ENCODE measurements around the gene SPATA20.

The SPATA20 gene

DNA sequence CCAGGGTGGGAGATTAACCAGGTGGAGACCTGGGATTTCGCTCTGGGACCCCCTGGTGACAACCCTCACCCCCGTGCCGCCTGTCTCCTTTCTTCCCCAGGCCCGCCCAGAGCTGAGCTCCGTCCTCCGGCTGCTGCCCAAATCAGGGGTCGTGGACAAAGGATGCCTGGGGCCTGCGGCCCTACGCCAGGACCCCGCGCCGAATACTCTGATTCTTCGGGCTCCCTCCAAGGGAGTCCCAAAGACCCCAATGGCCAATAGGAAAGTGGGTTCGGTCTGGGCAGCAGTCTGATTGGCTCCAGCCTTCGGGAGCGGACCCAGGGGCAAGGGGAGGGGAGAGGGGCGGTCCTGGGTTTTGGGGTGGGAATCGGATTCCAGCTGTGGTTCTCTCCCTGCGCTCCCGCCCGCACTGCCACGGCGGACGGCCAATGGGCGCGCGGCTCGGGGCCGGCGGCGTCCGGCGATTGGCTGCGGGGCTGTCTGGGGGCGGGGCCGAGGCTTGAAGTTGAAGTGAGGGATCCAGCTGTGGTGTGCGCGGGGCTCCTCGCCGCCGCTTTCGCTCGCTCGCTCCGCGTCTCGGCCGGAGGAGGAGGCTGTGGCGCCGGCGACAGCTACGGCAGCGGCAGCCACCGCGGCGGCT is 13.3 kb downstream of the SPATA20 start, which contains the start of gene CACNA1G:
TSS of gene CACNA1G (plus strand) at position 531 of the 640 bp plus-strand sequence. CDS start 745 bp downstream, outside the sequence.
- DNase-seq: peak; percentile 91

DNA sequence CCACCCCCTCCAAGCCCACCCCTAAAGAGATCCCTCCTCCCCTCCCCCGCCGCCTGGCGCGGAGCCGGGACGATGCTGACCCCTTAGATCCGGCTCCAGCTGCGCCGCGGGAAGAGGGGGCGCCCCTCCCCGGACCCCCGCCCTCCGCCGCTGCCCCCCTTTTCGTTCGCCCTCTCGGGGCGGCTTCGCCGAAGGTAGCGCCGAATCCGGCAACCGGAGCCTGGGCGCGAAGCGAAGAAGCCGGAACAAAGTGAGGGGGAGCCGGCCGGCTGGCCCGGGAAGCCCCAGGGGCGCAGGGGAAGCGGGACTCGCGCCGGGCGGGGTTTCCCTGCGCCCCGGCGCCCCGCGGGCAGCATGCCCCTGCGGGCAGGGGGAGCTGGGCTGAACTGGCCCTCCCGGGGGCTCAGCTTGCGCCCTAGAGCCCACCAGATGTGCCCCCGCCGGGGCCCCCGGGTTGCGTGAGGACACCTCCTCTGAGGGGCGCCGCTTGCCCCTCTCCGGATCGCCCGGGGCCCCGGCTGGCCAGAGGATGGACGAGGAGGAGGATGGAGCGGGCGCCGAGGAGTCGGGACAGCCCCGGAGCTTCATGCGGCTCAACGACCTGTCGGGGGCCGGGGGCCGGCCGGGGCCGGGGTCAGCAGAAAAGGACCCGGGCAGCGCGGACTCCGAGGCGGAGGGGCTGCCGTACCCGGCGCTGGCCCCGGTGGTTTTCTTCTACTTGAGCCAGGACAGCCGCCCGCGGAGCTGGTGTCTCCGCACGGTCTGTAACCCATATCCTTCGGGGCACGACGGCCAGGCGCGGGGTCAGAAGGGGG is 14.2 kb downstream of the SPATA20 start:
- DNase-seq: peak; percentile 34

DNA sequence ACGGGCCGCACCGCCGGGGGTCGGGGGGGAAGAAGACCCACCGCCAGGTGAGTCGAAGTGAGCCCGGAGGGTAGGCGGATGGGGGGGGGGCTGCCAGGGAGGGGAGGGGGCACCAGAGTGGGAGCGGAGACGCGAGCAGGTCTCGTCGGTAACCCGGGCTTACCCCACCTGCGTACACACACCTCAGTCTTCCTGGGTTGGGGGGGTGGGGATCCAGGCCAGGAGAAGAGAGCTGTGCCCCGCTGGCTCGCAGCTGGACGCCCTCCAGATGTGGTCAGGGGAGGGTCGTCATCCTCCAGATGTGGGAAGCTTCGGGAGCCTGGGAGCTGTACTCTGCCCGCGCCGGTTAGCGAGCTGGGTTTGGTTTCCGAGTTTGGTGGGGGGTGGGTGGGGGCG is 14.8 kb downstream of the SPATA20 start:
- peak; percentile 23 for DNase-seq

DNA sequence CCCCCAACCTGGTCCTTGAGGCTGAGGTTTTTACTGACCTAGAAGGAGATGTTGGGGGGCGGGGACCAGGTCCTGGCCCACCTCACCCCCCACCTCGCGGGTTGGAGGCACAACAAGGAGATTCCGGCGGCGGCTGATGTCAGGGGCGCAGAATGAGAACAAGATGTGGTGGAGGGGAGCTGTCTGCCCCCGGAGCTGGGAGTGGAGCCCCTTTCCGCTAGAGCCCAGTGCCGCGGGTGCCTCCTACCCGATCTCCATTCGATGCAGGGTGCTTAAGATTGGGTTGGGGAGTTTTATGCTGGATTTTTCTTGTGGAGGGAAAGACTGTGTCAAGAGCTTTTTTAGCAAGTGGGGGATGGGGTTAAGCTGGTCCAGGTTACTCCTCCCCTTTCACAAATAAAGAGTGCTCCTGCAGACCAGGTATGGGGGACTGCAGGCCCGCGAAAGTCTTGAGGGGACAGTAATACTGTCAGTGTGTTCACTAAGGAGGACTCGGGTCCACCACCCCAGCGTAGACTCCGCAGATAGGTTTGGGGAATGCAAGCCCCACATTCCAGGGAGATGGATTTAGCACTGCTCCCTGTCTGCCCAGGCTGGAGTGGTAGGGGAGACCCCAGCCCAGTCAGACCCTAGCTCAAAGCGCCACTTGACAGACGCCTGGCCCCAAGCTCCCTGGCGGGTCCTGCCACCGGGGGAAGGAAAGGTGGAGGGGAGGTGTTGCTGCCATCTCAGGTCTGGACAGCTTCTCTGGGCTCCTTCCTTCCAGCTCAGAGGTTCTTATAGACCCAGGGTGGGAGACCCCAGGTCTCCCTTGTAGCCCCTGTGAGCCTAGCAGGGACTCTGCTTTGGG is 15.5 kb downstream of the SPATA20 start:
- peak; percentile 25 for DNase-seq

DNA sequence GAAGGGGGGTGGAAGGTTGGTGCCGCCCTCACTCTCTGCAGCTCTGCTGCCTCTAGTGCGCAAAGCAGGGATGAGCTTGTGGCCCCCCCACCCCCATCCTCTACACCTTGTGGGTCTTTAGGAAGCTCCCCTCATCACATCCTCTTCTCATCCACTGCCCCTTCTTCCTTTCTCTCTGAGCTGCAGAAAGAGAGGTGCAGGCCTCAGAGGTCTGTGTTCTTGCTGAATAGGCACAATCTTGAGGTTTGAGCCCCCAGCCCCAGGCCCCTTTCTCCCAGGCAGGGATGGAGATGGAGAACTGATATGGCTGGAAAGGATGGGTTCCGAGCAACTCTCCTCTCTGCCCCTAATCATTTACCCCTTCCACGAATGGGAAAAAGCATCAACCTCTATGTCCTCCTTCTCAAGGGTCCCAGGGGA is 16.1 kb downstream of the SPATA20 start:
- DNase-seq: no peak

DNA sequence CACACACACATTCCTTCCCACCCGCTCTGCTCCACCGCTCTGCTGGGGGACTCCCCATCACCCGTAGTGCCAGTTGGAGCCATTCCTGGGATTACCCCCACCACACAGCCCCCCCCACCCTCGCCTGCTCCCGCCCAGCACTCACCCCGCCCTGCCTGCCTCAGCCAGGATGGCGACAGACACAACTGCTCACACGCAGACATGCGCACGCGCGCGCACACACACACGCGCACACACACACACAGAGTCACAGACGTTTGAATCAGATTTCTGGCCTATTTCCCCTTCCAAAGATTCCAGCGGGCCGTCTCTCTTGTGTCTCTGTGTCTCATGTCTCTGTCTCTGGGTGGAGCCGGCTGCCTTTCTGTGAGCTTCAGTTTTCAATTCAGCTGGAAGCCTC is 17.9 kb downstream of the SPATA20 start:
- peak; percentile 19 for DNase-seq

DNA sequence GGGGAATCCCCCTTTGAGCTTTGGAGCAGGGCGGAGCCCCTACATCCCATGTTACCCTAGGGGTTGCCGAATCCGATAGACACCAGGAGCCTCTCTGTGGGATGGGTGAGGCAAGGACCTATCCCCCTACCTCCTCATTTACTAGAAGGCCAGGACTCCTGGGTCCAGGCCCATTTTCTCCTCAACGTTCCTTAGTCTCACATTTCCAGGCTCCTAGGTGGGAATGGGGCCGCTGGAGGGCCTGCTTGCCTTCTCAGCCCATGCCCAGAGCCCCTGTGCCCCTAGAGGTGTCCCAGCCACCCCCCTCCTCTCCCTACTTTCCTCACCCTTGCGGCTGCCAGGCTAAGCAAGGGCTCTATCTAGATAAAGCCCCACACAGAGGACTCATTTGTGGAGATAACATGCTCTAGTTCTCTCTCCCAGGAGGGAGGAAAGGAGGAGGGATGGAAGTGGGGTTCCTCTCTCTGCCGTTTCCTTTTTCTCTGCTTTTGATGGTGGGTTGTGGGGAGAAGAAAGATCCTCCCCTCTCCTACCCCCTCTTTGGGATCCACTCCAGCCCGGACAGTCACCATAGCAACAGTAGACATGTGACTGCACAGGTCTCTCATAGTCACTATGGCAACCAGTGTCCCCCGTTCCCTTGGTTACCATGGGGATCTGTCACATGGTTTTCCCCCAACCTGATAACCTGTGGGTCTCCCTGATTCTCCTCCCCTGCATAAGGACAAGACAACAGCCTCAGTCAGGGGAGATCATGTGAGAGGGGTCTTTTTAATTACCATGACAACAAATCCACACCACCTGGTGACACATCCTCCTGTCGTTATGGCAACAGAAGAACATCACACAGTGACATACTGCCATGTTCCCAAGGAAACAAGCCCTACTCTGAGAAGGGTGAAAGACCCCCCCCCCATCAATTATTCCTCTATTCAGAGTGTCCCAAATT is 18.7 kb downstream of the SPATA20 start:
- DNase-seq: no peak

DNA sequence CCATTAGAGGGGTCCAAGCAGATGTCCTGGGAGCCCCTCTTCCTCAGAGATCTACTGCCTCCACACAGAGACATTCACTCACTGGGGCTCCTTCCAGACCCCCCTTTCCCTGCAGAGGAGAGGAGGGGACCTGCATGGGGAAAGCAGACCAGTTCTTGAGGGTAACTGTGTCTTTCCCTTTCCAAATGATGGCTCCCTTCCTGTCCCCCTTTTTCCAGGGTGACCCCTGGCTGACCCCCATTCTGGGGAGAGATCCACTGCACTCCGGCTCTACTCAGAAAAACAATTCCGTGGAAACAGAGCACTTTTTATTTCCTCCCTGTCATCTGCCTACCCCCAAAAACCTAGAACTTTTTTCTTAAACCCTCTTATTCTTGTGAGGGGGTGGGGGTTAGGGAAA is 19.9 kb downstream of the SPATA20 start:
- no peak for DNase-seq

DNA sequence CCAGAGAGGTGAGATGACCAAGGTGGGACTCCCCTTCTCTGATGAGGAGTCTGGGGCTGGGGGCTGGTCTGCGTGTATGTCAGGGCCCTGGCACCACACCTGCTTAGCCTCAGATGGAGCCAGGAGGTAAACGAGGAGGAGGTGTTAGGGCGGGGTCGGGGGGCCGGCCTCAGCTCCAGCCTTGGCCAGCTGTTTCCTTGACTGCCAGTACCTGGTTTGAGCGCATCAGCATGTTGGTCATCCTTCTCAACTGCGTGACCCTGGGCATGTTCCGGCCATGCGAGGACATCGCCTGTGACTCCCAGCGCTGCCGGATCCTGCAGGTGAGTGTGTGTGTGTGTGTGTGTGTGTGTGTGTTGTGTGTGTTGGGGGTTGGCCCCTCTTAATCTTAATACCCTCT is 21.7 kb downstream of the SPATA20 start:
- DNase-seq: no peak

DNA sequence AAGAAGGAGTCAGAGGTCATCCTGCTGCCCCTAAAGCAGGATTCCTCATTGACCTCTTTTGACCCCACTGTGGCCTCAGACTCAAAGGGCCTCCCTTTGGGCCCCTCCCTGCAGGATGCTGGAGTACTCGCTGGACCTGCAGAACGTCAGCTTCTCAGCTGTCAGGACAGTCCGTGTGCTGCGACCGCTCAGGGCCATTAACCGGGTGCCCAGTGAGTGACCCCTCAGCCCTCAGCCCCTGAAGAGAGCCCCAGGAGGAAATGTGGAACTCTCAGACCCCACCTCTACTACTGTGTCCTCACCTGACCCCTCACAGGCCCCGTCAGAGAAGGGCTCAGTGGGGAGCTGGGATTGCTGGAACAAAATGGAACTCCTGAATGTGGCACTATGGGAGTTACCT is 22.6 kb downstream of the SPATA20 start:
- no peak for DNase-seq

DNA sequence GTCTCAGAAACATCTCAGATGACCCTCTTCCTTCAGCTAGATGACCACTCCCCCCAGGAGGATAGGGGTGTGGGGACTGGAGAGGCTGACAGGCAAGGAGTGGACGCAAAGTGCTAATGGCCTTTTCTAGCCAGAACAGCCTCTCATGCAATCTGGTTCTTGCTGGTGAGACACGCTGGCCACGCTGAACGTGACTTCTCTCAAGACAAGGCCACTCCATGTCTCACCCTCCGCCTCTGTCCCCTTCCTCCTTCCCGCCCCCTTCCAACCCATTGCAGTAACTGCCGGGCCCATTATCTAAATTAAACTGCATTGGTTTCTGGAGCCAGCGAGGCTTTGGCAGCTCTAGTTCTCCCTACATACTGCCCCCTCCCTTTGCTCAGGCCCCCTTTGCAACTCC is 23.1 kb downstream of the SPATA20 start:
- DNase-seq: no peak

DNA sequence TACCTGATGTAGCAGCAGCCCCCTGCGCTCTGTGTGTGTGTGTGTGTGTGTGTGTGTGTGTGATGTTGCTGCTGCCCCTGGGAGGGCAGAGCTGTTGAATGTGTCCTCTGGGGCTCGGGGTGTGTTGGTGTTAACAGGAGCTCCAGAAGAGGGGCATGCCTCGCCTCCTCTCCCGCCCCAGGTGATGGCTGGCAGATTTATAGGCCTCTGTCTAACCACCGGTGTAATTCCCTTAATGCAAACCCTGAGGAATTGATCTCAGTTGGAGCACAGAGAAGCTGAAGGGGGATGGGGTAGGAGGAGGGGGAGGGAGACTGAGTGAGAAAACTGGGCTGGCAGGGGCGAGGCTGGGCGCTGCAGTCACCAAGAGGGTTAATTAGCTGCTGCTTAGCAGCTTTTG is 23.6 kb downstream of the SPATA20 start:
- DNase-seq: no peak

DNA sequence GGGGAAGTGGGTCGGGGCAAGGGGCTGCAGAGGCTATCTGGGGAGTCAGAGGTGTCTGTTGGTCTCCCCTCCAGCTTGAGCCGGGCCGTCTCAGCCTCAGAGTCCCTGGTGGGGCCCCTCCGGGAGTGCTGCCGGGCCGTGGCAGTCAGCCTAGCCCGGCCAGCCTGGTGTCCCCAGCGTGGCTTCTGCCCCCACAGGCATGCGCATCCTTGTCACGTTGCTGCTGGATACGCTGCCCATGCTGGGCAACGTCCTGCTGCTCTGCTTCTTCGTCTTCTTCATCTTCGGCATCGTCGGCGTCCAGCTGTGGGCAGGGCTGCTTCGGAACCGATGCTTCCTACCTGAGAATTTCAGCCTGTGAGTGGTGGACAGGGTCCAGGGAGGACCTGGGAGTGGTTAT is 24.7 kb downstream of the SPATA20 start:
- no peak for DNase-seq

DNA sequence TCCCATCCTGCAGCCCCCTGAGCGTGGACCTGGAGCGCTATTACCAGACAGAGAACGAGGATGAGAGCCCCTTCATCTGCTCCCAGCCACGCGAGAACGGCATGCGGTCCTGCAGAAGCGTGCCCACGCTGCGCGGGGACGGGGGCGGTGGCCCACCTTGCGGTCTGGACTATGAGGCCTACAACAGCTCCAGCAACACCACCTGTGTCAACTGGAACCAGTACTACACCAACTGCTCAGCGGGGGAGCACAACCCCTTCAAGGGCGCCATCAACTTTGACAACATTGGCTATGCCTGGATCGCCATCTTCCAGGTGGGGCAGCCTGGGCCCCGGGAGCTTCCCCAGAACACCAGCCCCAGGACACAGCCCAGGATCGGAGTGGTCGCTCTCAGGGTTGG is 25.6 kb downstream of the SPATA20 start:
- DNase-seq: no peak

DNA sequence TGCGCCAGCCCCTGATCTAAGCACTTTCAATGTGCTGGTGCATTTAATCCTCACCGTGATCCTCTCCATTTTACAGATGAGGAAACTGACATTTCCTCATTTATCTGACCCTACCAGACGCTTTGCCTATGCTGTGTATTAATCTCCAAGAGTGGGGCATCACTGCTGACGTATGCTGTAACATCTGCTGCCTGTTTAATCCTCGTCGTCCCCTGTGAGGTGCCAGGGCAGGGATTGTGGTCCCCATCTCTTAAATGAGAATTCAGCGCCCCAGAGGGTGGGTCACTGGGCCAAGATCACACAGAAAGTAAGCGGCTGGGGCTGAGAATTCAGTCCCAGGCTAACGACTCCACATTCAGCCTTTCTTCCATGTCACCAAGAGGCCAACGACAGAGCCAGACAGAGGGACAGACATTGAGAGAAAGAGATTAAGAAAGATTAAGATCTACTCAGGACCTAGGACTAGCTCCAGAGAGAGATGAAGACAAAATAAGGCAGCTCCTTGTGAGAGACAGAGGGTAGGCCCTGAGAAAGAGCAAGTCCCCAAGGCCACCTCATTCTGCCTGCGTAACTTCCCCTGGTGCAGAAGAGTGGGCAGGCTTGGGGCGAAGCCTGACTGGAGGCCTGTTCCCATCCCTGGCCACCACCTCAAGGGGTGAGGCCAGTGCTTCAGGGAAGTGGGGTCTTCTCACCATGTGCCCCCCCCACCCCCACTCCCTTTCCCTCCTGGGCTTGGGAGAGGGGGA is 27.1 kb downstream of the SPATA20 start:
- no peak for DNase-seq

DNA sequence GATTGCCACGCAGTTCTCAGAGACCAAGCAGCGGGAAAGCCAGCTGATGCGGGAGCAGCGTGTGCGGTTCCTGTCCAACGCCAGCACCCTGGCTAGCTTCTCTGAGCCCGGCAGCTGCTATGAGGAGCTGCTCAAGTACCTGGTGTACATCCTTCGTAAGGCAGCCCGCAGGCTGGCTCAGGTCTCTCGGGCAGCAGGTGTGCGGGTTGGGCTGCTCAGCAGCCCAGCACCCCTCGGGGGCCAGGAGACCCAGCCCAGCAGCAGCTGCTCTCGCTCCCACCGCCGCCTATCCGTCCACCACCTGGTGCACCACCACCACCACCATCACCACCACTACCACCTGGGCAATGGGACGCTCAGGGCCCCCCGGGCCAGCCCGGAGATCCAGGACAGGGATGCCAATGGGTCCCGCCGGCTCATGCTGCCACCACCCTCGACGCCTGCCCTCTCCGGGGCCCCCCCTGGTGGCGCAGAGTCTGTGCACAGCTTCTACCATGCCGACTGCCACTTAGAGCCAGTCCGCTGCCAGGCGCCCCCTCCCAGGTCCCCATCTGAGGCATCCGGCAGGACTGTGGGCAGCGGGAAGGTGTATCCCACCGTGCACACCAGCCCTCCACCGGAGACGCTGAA is 28.7 kb downstream of the SPATA20 start:
- DNase-seq: peak; percentile 24

DNA sequence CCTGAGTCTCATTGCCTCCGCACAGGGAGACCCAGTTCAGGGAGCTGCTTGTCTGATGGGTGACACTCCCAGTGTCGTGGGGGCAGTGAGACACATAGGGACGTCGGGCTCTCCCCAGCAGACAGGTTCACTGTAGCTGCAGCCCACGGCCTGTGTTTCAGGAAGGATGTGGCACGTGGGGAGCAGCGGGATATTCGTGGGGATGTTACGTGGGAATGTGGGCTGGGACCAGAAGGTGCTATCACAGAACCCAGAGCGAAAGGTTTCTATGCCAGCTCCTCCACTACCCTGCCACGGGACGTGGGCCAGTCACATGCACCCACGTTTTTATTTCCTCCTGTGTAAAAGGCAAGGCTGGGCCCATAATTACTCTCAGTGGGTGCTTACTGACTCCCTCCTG is 29.9 kb downstream of the SPATA20 start:
- DNase-seq: no peak

DNA sequence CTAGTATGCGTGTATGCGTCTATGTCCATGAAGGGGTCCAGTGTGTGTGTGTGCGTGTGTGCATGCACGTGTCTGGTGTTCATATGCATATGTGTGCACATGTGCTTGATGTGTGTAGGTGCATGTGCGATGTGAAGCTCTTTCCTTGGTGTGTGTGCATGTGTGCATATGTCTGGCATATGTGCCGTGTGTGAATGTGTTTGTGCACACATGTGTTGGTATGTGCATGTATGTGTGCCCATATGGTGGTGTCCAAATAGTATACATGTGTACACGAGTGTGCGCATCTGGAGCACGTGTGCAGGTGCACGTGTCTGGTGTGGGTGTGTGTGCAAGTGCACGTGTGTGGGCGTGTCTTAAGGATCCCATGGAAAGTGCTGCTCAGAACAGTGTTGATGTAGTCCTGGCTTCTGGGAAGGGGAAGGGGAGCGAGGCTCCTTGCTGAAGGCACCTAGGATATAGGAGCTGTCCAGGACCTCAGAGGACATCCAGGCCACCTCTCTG is 30.5 kb downstream of the SPATA20 start:
- no peak for DNase-seq

DNA sequence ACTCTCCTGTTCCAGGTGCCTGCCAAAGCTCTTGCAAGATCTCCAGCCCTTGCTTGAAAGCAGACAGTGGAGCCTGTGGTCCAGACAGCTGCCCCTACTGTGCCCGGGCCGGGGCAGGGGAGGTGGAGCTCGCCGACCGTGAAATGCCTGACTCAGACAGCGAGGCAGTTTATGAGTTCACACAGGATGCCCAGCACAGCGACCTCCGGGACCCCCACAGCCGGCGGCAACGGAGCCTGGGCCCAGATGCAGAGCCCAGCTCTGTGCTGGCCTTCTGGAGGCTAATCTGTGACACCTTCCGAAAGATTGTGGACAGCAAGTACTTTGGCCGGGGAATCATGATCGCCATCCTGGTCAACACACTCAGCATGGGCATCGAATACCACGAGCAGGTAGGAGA is 31.2 kb downstream of the SPATA20 start:
- DNase-seq: no peak

DNA sequence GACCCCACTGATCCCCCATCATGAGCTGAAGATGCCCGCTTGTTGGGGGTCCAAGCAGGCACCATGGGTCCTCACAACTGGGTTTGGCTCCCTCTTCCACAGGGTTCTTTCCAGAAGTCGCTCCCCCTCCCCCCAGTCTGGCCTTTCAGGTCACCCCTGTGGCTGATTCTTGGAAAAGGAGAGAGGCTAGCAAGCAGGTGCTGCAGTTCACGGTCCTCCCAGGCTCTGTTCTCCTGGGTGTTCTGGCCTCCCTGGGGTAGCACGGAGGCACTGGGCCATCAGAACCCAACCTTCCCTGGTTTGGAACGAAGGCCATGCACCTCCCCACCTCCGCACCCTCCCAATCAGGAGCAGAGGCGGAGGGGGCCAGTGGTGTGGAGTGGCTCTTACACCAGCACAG is 32.4 kb downstream of the SPATA20 start:
- no peak for DNase-seq

DNA sequence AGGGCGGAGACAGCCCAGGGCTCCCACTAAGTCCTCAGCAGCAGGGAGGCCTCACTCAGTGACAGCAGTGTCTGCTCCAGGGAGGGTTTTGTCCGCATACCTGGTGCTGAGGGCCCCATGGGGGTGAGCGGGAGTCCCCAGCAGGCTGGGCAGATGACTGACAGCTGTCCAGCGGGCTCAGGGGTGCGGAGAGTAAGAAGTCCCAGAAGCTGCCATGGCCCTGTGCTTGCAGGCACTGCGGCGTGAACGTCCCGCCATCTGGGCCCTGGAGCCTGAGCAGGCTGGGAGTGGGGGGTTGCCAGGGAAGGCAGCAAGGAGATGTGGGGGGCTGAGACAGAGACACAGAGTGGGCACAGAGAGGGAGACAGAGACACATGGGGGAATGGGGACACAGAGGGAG is 33.7 kb downstream of the SPATA20 start:
- no peak for DNase-seq

Data from CD4-positive, alpha-beta T cell treated with Interleukin-17A for 4 hours (primary cell).